A549 (cell line): ENCODE results near the gene MEG3. TPM values are rescaled to one million over a fixed set of nuclear protein-coding genes. Genes with fewer than 3 reads are reported as not detected.
A peak's percentile ranks its signal among the peaks of the same experiment; 100 is the strongest.

Source experiments
- ATAC-seq, 2 experiments: fragments of 200-7000 bp in 1 of 2; fragments of >200 bp in 1 of 2; cut with Nextera tagmentation in 1 of 2; cut with Tn5 transposase in 1 of 2; 3 replicates each; pipeline versions ENCODE4 v1.8.0 to v1.9.1; 2018 to 2020; ENCODE audit warnings: mild to moderate bottlenecking in 1 of 2, moderate library complexity in 1 of 2
- CTCF ChIA-PET: fragments of 300-600 bp; sonication (Branson Sonifier 250); formaldehyde crosslinking; extraction: SDS; loops from one replicate; lab custom pipeline; 2021; ENCODE audit warnings: antibody characterized with exemption, inconsistent platforms; lab: Yijun Ruan, JAX
- POLR2A ChIA-PET: fragments of 350-600 bp; formaldehyde crosslinking; extraction: SDS; loops from one replicate; lab custom pipeline; 2021; ENCODE audit warnings: antibody characterized with exemption, inconsistent platforms; lab: Yijun Ruan, JAX
- DNase-seq, 2 experiments: peaks; one replicate each; pipeline versions ENCODE4 v3.0.0 to v3.0.0-alpha.2; 2011 to 2016; ENCODE audit warnings: low read depth in 1 of 2, low spot score in 1 of 2
- FAIRE-seq: peaks from 2 replicates; lab custom pipeline; 2011; peaks lifted over from hg19 to GRCh38; lab: Jason Lieb, UNC
- H3K27ac ChIP-seq, 2 experiments: fragments of >200 bp; sonication (Bioruptor Twin); formaldehyde crosslinking; 3 replicates each; pipeline ENCODE4 v1.5.1; 2016 to 2017
- H3K4me1 ChIP-seq: fragments of >200 bp; sonication (Bioruptor Twin); formaldehyde crosslinking; 3 replicates; pipeline ENCODE4 v1.6.1; 2016
- H3K4me2 ChIP-seq: fragments of >200 bp; sonication (Bioruptor Twin); formaldehyde crosslinking; 3 replicates; pipeline ENCODE4 v1.6.1; 2016
- H3K4me3 ChIP-seq: fragments of >200 bp; sonication (Bioruptor Twin); formaldehyde crosslinking; 3 replicates; pipeline ENCODE4 v1.5.1; 2016
- H3K9me3 ChIP-seq: fragments of >200 bp; sonication (Bioruptor Twin); formaldehyde crosslinking; 3 replicates; pipeline ENCODE4 v1.6.1; 2016
- BCL3 ChIP-seq: fragments of >200 bp; sonication (Bioruptor Twin); formaldehyde crosslinking; IDR thresholded peaks from 3 replicates; pipeline ENCODE4 v1.6.1; 2016
- CBX2 ChIP-seq: fragments of 200-600 bp; sonication (generic); IDR thresholded peaks from 2 replicates; pipeline ENCODE4 v1.6.1; 2016; ENCODE audit warnings: low read depth, mild to moderate bottlenecking, borderline replicate concordance
- CHD2 ChIP-seq: fragments of 150-350 bp; IDR thresholded peaks from 2 replicates; pipeline ENCODE4 v1.6.1; 2014; ENCODE audit warnings: low read length; ENCODE audit not compliant: partially characterized antibody
- E2F6 ChIP-seq: IDR thresholded peaks from 2 replicates; pipeline ENCODE4 v1.6.1; 2012; ENCODE audit warnings: low read depth, borderline replicate concordance
- EHF ChIP-seq: fragments of 250-450 bp; sonication (Bioruptor Pico); IDR thresholded peaks from 2 replicates; pipeline ENCODE4 v1.5.0; 2020; ENCODE audit warnings: mild to moderate bottlenecking
- FOXS1 ChIP-seq: fragments of 250-450 bp; sonication (Bioruptor Pico); IDR thresholded peaks from 2 replicates; pipeline ENCODE4 v1.5.0; 2020; ENCODE audit warnings: mild to moderate bottlenecking, moderate library complexity
- HDAC2 ChIP-seq: fragments of 200-600 bp; sonication (generic); IDR thresholded peaks from 2 replicates; pipeline ENCODE4 v1.6.1; 2016
- HMGXB4 ChIP-seq: fragments of 250-450 bp; sonication (Bioruptor Pico); IDR thresholded peaks from 2 replicates; pipeline ENCODE4 v1.5.0; 2021; ENCODE audit warnings: mild to moderate bottlenecking, moderate library complexity, borderline replicate concordance
- HOXA7 ChIP-seq: fragments of 250-450 bp; sonication (Bioruptor Pico); IDR thresholded peaks from 2 replicates; pipeline ENCODE4 v1.5.0; 2020; ENCODE audit warnings: mild to moderate bottlenecking, moderate library complexity
- HOXB13 ChIP-seq: fragments of 250-450 bp; sonication (Bioruptor Pico); IDR thresholded peaks from 2 replicates; pipeline ENCODE4 v1.5.0; 2020; ENCODE audit warnings: low read depth, mild to moderate bottlenecking, moderate library complexity
- JUN ChIP-seq, 2 experiments: fragments of >200 bp; sonication (Bioruptor Twin); formaldehyde crosslinking; IDR thresholded peaks; 2 replicates in 1 of 2; 3 replicates in 1 of 2; pipeline ENCODE4 v1.6.1; 2016 to 2017
- JUNB ChIP-seq: fragments of >200 bp; sonication (Bioruptor Twin); formaldehyde crosslinking; IDR thresholded peaks from 2 replicates; pipeline ENCODE4 v1.6.1; 2016
- KDM1A ChIP-seq: fragments of 200-600 bp; sonication (generic); IDR thresholded peaks from 2 replicates; pipeline ENCODE4 v1.6.1; 2016; ENCODE audit warnings: low read depth, mild to moderate bottlenecking
- KDM5A ChIP-seq: fragments of 200-600 bp; sonication (generic); IDR thresholded peaks from 2 replicates; pipeline ENCODE4 v1.6.1; 2016; ENCODE audit warnings: antibody characterized with exemption, mild to moderate bottlenecking
- MAFK ChIP-seq: fragments of 450-650 bp; IDR thresholded peaks from 2 replicates; pipeline ENCODE4 v1.6.1; 2014; ENCODE audit not compliant: partially characterized antibody
- MAX ChIP-seq: IDR thresholded peaks from 2 replicates; pipeline ENCODE4 v1.6.1; 2012
- MAZ ChIP-seq: fragments of 150-350 bp; IDR thresholded peaks from 2 replicates; pipeline ENCODE4 v1.6.1; 2014; ENCODE audit warnings: antibody characterized with exemption, low read depth, low read length, borderline replicate concordance
- MYC ChIP-seq: IDR thresholded peaks from 2 replicates; pipeline ENCODE4 v1.6.1; 2012; ENCODE audit warnings: mild to moderate bottlenecking, inconsistent platforms, low read length, improper control_type of control experiment, borderline replicate concordance
- NPAS2 ChIP-seq: fragments of 250-450 bp; sonication (Bioruptor Pico); IDR thresholded peaks from 2 replicates; pipeline ENCODE4 v1.8.0; 2022; ENCODE audit warnings: mild to moderate bottlenecking, moderate library complexity, borderline replicate concordance
- NR3C1 ChIP-seq: fragments of >200 bp; sonication (Bioruptor Twin); formaldehyde crosslinking; IDR thresholded peaks from 3 replicates; pipeline ENCODE4 v1.6.1; 2017
- PHF8 ChIP-seq: fragments of 200-600 bp; sonication (generic); IDR thresholded peaks from 2 replicates; pipeline ENCODE4 v1.6.1; 2016; ENCODE audit warnings: low read depth, mild to moderate bottlenecking, antibody characterized with exemption, moderate library complexity, borderline replicate concordance
- RAD21 ChIP-seq, 2 experiments: fragments of >200 bp in 1 of 2; sonication (Bioruptor Twin) in 1 of 2; formaldehyde crosslinking in 1 of 2; IDR thresholded peaks in 1 of 2; conservative IDR thresholded peaks in 1 of 2; 2 replicates in 1 of 2; 3 replicates in 1 of 2; pipeline ENCODE4 v1.6.1; 2012 to 2018; ENCODE audit warnings: inconsistent platforms in 1 of 2
- RARB ChIP-seq: fragments of 250-450 bp; sonication (Bioruptor Pico); IDR thresholded peaks from 2 replicates; pipeline ENCODE4 v1.8.0; 2021; ENCODE audit warnings: mild to moderate bottlenecking, moderate library complexity
- RCOR1 ChIP-seq: fragments of 150-350 bp; IDR thresholded peaks from 2 replicates; pipeline ENCODE4 v1.6.1; 2014; ENCODE audit warnings: antibody characterized with exemption, low read length, low read depth
- SMC3 ChIP-seq: fragments of >200 bp; sonication (Bioruptor Twin); formaldehyde crosslinking; IDR thresholded peaks from 3 replicates; pipeline ENCODE4 v1.6.1; 2018; ENCODE audit warnings: inconsistent platforms
- TFCP2L1 ChIP-seq: fragments of 250-450 bp; sonication (Bioruptor Pico); IDR thresholded peaks from 2 replicates; pipeline ENCODE4 v1.5.0; 2021; ENCODE audit warnings: mild to moderate bottlenecking
- USF2 ChIP-seq: fragments of 450-650 bp; IDR thresholded peaks from 2 replicates; pipeline ENCODE4 v1.6.1; 2014; ENCODE audit warnings: antibody characterized with exemption
- ZC3H11A ChIP-seq: fragments of 450-650 bp; IDR thresholded peaks from 2 replicates; pipeline ENCODE4 v1.6.1; 2014; ENCODE audit warnings: antibody characterized with exemption, mild to moderate bottlenecking
- ZFP36 ChIP-seq: fragments of 450-650 bp; IDR thresholded peaks from 2 replicates; pipeline ENCODE4 v1.6.1; 2014; ENCODE audit warnings: borderline replicate concordance; ENCODE audit not compliant: partially characterized antibody
- WGBS: methylation state at CpG from one replicate; pipeline ENCODE4 v1.1.6; 2017; ENCODE audit errors: missing lambda C conversion rate; 5-methylcytosine and 5-hydroxymethylcytosine counted together
- polyA plus RNA-seq, 4 experiments: library from polyadenylated mRNA; depleted of rRNA in 3 of 4; stranded (reverse); fragments of >200 nt; fragmentation: RNase III in 1 of 4; extraction: RNeasy Plus Mini Kit Qiagen cat#74134 plus additional on column Dnase treatment in 1 of 4; gene quantifications; 2 replicates in 3 of 4; 3 replicates in 1 of 4; pipeline ENCODE4 v1.2.3, GENCODE V29; 2011 to 2017
- TF ChIP-seq, protein P1 (sequence below): fragments of 150-350 bp; IDR thresholded peaks from 2 replicates; pipeline ENCODE4 v1.6.1; 2014; ENCODE audit warnings: low read depth, mild to moderate bottlenecking, low read length

Gene MEG3
- polyA plus RNA-seq, 2 of the 4 experiments (the other 2 are of a cell fraction): 27.0 to 56.7 TPM

GRCh38 chr14:100862277-100862676, 36.4 kb downstream of the MEG3 start:
- no peak for FAIRE-seq

DNA sequence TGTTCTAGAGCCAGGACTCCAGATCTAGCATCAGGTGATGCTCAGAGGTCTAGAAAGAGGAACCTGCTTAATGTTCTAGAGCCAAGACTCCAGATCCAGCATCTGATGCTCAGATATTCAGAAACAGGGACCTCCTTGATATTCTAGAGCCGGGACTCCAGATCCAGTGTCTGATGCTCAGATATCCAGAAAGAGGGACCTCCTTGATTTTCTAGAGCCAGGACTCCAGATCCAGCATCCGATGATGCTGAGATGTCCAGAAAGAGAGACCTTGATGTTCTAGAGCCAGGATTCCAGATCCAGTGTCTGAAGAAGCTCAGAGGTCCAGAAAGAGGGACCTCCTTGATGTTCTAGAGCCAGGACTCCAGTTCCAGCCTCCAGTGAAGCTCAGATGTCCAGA, 36.9 kb downstream of the MEG3 start:
- CTCF ChIA-PET: interaction anchor here (1.3 to 2.4 kb wide), 4 partner anchors 10 to 372 kb away, joined by 3 to 9 read pairs (median 5); no protein-coding TSS in a partner anchor
- H3K9me3 ChIP-seq: no peaks in the 10 kb centered on the region; the same call in 2 of the 3 replicates
- H3K27ac ChIP-seq: no peak overlapping the region
- 74% methylated on average over 2 of the region's 2 CpGs for WGBS
- no peak overlapping the region for H3K4me3 ChIP-seq
- DNase-seq (no peak), FAIRE-seq (no peak), ATAC-seq (no peak)
- H3K4me1 ChIP-seq: no peaks in the 10 kb centered on the region
- TF ChIP-seq MAZ (no peak), KDM1A (no peak), RCOR1 (no peak), NPAS2 (no peak), JUNB (no peak), USF2 (no peak), KDM5A (no peak), RARB (CRISPR knock-in tag) (no peak), TFCP2L1 (CRISPR knock-in tag) (no peak)
- TF ChIP-seq, protein P1, sequence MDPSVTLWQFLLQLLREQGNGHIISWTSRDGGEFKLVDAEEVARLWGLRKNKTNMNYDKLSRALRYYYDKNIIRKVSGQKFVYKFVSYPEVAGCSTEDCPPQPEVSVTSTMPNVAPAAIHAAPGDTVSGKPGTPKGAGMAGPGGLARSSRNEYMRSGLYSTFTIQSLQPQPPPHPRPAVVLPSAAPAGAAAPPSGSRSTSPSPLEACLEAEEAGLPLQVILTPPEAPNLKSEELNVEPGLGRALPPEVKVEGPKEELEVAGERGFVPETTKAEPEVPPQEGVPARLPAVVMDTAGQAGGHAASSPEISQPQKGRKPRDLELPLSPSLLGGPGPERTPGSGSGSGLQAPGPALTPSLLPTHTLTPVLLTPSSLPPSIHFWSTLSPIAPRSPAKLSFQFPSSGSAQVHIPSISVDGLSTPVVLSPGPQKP: no peak
- POLR2A ChIA-PET: no interaction called here
- no peak overlapping the region for H3K4me2 ChIP-seq

More at GRCh38 chr14:100862277-100862676, 36.4 kb downstream of the MEG3 start:
- Histone ChIP-seq H3K27ac (no peak overlapping the region), H3K4me3 (no peak overlapping the region), H3K9me3 (no peaks in the 10 kb centered on the region; the same call in 2 of the 3 replicates), H3K4me2 (no peak overlapping the region), H3K4me1 (no peaks in the 10 kb centered on the region)
- CTCF ChIA-PET: interaction anchor here (1.7 kb wide), 1 partner anchor 373 kb away, joined by 5 read pairs; no protein-coding TSS in a partner anchor
- DNase-seq (no peak), ATAC-seq (no peak)
- no peak for TF ChIP-seq RAD21 (conservative IDR thresholded peaks at IDR 0.05 in 1 of 2, IDR thresholded peaks at IDR 0.05 in 1 of 2)
- no peak for TF ChIP-seq MAX
- no peak for TF ChIP-seq CHD2
- no peak for TF ChIP-seq JUN (IDR thresholded peaks at IDR 0.05)
- TF ChIP-seq MYC: no peak
- TF ChIP-seq HDAC2: no peak
- peak; percentile 73 for TF ChIP-seq MAFK
- POLR2A ChIA-PET: no interaction called here
- 52% methylated on average over 3 of the region's 3 CpGs for WGBS

- FAIRE-seq (no peak), DNase-seq (no peak), ATAC-seq (no peak)
- no peak overlapping the region for H3K27ac ChIP-seq
- WGBS: 89% methylated on average over 10 of the region's 10 CpGs
- H3K4me2 ChIP-seq: no peak overlapping the region
- no peak overlapping the region for H3K4me3 ChIP-seq
- POLR2A ChIA-PET: no interaction called here
- no peaks in the 10 kb centered on the region; the same call in 2 of the 3 replicates for H3K9me3 ChIP-seq
- H3K4me1 ChIP-seq: no peaks in the 10 kb centered on the region
- CTCF ChIA-PET: interaction anchor here (0.9 to 2.4 kb wide), 8 partner anchors 9 to 370 kb away, joined by 3 to 9 read pairs (median 4); no protein-coding TSS in a partner anchor
- TF ChIP-seq MAX: no peak
- TF ChIP-seq EHF (CRISPR knock-in tag): no peak
- TF ChIP-seq PHF8: no peak
- TF ChIP-seq E2F6: no peak
- TF ChIP-seq KDM5A: no peak
- TF ChIP-seq ZFP36: no peak
- no peak for TF ChIP-seq MAZ
- no peak for TF ChIP-seq NR3C1
- no peak for TF ChIP-seq HOXB13 (CRISPR knock-in tag)
- TF ChIP-seq SMC3: no peak
- no peak for TF ChIP-seq CBX2
- no peak for TF ChIP-seq CHD2
- TF ChIP-seq HMGXB4 (CRISPR knock-in tag): no peak
- no peak for TF ChIP-seq BCL3
- no peak for TF ChIP-seq ZC3H11A
- TF ChIP-seq FOXS1 (CRISPR knock-in tag): no peak
- no peak for TF ChIP-seq HOXA7 (CRISPR knock-in tag)
Observed at GRCh38 chr14:100864206-100864605, 38.3 kb downstream of the MEG3 start.
